HG02884 (cell line): ENCODE measurements around the gene ARL15.
"Not testable (repeated sequence)": the region's sequence is repeated elsewhere in the genome, so short reads cannot be mapped to it uniquely, and the experiment has no call there.

ENCODE experiments used
- ATAC-seq: cut with Tn5 transposase; IDR thresholded peaks from one replicate; pipeline ENCODE4 v1.9.1; 2021; ENCODE audit warnings: mild to moderate bottlenecking, moderate library complexity; ENCODE audit not compliant: unreplicated experiment

Gene ARL15

DNA sequence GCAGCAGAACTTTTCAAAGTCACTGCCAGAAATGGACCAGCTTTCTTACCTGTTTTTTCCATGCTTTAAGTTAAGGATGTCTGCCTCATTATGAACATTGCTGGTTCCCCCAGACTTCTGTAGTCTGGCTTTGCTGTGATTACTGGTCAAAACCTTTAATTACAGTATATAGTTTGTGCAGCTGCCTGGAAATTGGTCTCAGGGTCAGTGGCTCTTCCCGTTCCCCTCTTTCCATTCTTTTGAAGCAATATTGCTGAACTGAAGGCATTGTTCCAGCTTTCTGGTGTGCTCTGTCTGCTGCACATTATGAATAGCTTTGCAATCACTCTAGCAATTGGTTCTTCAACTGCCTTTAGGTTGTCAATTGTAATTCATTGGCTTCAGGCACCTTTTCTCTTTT lies 206.5 kb downstream of the ARL15 start:
- no peak for ATAC-seq

DNA sequence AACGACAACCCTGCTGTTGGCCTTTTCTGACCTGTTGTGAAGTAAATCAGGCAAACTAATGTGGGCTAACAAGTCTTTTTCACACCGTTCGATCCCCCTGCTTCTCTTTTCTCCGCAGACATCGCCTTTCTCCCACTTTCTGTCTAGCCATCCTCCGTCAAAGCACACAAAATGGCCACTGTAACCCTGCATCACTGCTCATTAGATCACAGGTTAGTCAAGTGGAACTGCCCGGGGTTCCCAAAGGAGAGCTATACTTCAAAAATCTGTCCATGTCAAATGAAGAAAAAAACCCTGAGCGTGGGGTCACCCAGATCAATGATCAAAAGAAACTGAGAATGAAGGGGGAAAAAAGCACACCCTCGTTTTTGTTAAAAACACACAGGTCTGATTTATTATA lies 212.1 kb downstream of the ARL15 start:
- no peak for ATAC-seq

DNA sequence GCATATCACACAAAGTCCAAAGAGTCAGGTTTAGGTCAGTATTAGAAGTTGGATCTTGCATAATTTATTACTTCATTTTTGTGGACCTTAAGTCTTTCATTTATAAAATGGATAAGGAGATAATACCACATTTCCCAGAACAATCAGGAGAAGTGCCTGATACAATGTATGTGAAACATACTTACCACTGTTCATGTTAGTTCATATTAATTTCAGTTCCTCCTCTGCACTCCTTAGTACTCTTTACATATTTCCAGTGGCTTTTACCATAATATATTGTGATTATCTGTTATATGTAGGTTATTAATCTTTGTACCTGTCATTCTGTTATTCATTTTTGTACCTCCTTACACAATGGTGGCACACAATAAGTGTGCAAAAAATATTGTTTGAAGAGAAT lies 214.4 kb downstream of the ARL15 start:
- ATAC-seq: no peak

DNA sequence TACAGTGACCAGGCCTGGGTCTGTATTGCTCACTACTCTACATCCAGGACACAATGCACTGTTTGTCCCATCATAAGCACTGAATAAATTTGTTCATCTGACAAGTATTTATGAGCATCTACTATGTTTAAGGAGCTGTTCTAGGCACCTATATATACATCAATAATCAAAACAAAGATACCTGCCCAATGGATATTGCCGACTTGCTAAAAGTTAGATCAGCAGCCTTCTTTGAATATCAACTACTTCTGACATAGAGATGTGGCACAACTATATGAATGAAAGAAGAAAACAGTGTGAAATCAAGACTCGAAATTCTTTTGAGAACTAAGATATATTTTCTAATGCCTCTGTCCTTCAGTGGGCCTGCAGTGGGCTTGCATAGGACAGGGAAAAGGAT lies 215.7 kb downstream of the ARL15 start:
- ATAC-seq: no peak

DNA sequence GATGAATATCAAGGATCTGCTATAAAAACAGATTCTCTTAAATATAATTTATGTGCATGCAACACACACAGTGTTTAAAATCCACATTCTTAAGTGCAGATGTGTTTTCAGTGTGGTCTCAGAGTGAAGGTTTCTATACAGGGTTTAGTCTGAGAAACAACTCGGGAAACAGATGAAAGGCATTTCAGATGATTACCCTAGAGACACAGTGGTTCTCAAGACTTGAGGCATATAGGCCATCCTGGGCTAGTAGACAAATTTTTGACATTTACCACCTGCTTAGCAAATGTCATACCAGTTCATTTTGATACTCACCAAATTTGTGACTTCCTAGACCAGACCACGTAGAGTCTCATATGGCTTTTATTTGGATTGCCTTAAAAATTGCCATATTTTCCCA lies 216.5 kb downstream of the ARL15 start:
- no peak for ATAC-seq

DNA sequence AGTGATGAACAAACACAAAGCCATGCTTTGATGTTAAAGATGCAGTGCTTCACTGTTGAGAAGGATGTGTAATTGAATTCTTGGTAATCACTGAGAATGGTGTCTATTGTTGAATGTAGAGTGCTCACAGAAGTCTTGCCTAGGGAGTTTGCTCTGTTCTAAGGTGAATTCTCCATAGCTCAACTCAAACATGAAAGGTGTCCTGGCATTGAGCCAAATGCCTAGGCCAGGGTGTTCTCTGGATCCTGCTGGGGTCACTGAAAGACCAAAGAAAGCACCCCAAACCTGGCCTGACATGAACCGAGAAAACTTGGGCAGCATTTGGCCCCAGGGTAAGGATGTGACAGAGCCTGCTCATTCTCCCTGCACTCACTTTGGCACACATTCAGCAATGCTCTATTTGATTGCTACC lies 217.3 kb downstream of the ARL15 start:
- no peak for ATAC-seq

DNA sequence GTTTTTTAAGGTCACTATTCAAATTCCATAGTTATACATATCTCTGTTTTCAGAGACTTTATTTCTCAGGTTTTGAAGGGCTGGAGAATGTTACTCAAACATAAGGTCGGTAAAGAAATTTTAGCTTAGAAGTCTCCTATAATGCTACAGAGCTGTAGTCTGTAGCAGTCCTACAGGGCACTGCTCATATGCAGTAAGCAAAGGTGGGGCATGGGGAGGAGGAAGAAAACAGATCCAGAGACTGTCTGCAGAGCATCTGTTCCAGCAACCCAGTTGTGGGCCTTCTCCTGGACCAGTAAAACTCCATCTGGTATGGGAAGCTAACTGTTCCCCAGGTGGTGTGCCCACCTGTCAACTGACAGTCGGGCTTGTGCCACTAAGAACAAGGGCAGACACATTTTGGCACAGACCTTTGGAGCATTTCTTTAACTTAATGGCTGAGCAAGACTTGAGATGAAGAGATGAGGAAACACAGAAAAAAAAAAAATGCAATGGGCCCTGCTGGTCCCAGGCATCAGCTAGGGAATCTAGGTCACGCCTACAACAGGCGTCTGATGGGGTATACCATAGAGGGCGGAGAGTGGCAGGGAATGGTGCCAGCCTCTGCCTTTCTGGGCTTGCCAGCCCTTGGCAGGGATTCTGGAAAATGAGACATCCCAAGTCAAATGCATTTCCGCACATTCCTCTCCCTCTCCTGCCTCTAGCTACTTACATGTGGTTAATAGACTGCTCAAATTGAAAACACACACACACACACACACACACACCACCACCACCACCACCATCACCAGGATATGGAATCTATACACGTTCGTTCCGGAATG lies 218.9 kb downstream of the ARL15 start:
- ATAC-seq: no peak

DNA sequence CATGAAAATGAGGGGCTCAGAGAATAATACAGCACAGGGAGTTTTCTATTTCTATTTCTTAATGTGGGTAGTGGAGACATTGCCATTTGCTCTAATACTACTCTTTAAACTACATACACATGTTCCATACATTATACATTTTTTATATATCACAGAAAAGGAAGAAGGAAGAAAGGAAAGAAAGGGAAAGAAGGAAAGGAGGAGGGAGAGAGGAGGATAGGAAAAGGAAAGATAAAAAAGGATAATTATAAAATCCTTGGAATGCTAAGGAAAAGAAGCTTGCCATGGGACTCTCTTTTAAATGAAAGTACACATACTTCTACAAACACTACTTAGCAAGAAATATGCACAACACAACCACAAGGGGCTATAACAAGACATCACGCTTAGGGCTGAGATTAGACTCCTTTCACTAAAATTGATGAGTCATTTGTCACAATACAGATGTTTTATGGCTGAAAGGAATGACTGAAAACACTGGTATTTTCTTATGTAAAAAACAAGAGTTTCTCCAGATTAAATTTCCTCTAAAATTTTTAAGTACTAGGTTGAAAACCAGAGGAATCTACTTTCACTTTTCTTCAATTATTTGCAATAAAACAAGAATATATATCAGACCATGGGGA lies 219.8 kb downstream of the ARL15 start:
- no peak for ATAC-seq

DNA sequence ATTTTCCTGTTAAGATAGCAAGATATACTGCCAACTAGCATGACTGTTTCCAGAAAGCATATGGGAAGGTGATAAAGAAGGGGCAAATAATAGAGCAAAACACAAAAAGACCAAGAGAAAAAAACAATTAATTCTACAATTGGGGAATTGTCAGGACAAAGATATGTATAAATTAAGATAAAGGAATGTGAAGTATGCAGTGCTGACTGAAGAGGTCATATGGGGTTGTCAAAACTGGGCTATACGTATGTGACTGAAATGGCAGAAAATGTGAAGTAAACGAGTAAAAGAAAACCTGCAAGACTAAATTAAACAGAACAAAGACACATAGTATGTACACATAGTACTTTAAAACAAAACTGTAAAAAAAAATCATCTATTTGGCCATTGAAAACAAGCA lies 222.3 kb downstream of the ARL15 start:
- no peak for ATAC-seq

DNA sequence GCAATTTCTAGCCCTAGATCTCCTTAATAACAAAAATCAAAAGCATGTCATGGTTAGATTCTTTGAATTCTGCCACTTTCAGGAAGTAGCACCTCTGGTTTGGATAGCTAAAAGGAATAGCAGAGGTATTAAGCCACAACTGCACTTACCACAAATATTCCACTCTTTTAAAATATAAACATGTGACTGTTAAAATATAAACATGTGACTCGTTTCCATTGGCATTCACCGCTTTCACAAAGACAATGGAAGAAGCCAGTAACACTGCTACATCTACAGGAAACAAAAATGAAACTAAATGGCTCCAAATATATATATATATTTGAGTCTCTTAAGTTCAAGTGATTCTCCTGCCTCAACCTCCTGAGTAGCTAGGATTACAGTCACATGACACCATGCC lies 222.9 kb downstream of the ARL15 start:
- no peak for ATAC-seq

DNA sequence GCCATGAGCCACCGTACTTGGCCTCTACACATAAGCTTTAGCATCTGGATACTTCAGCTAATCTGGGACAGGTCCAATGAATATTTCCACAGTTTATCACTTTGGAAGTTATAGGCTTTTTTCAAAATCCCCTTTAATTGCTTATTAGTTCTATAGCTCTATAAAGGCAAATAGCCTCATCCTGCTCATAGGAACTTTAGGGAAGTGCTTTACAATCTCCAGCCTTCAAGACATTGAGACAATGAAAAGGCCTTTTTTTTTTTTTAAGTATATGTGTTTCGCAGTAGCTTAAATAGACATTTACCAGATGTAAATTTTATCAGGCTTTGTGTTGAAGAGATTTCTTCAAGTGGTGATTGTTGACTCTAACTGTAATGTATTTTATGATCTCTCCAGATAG lies 224.2 kb downstream of the ARL15 start:
- ATAC-seq: no peak

DNA sequence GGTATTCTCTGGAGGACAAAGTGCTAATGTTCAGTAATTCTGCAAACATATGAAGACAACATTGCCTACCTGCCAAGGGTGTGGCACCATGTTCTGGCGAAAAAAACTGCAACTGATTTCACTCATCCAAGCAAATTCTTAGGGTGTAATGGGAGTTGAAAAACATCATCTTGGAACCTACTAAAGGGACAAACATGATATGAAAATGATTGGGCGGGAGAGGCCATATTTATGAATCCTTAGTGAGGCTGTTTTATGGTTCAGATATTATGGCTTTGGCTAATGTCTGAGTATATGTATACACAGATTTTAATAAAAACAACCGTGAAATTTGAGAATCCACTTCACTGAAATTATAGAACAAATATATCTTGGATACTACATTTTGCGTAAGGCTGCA lies 225.7 kb downstream of the ARL15 start:
- no peak for ATAC-seq

DNA sequence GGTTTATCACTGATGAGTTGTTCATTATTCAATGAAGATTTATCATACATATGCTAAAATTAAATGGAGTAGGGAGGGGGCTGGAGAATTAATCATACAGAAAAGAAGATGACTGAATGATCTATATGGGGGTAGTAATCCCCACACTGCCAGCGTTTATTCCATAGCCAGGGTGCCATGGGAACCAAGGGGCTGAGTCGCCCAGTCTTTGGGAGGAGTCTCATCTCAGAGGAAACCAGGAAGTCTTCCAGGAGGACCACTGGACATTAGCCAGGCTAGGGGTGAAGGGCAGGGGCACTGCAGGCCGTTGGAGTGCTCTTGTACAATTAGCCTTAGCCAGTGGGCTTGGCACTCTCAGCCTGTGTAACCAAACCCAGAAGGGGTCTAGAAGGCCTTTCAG lies 226.5 kb downstream of the ARL15 start:
- ATAC-seq: no peak

DNA sequence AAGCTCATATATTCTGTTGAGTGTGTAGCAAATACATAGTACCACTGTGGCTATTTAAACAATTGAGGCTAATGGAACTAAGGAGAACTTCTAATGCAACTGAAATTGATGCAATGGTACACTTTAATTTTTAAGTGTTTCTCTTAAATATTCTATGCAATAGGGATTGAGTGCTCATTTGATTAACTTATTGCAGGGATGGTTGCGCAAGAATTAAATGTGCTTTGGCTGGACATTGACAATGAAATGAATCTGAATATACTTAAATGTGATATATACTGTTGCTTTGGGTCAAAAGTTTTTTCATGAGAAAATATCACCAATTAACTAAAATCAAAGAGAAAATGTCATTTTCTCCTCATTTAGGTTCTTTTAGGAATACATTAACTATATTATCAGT lies 227.1 kb downstream of the ARL15 start:
- ATAC-seq: no peak

DNA sequence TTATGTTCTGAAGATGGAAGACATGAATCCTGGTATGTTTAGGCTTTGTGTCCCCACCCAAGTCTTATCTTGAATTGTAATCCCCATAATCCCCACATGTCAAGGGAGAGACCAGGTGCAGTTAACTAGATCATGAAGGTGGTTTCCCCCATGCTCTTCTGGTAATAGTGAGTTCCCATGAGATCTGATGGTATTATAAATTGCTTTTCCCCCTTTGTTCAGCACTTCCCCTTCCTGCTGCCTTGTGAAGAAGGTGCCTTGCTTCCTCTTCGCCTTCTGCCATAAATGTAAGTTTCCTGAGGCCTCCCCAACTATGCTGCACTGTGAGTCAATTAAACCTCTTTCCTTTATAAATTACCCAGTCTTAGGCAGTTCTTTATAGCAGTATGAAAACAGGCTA lies 229.0 kb downstream of the ARL15 start:
- ATAC-seq: no peak

DNA sequence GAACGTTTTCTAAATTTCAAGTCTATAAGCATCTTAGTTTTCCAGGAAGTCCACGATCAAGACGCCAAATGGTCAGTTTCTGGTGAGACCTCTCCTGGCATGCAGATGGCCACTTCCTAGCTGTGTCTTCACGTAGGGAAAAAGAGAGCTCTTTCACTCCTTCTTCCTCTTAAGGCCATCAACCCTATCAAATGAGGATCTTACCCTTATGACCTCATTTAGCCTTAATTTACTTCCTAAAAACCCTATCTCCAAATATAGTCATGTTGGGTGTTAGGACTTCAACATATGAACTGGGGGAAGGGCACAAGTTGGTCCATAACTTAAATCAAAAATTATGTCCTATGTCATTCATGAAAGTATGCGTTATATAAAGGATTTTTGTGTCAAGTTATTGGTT lies 229.5 kb downstream of the ARL15 start:
- ATAC-seq: no peak

DNA sequence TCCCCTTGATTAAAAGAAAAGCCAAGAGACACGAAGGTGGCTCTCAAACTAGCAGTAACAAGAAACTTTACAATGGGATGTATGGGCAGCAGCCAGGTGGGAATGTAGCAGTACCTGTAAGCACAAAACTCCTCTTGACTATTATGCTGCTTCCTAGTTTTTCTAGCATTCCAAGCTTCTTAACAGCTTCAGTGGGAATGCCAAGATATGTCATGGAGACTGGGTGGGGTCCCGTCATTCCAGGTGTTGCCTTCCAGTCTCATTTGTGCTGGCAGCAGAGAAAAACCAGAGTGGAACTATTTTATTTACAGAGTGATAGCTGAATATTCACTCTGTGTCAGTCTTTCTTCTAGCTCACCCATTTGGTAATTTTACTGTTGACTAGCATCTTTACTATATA lies 236.6 kb downstream of the ARL15 start:
- ATAC-seq: no peak

DNA sequence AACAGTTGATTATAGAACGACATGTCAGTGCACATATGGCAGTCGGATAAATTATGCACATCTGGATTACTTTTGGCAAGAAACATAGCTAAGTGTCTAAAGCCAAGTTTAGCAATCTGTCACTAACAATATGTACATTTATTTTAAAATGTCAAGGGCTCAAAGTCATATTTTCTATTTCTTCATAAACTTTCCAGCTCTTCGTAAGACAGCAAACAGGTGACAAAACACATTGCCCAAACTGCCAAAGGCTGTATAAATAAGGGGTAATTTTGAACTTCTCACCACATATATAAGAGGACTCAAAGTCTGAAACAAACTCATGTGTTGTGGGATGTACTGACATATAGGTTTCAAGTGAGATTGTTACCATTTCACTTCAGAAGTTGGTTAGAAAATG lies 237.2 kb downstream of the ARL15 start:
- no peak for ATAC-seq

DNA sequence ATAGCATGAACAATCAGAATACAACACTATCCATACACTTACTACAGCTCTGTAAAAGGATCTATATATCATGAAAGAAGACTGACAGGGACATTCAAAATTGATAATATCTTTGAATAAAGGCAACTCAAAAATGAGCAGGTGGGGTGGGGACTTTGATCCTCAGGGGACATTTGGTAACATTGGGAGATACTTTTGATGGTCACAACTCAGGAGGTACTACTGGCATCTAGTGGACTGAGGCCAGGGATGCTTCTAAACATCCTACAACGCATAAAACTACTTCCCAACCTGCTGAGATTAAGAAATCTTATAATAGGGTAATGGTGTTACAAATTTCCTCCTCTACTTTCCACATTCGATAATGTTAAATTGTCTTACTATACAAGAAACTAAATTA lies 243.9 kb downstream of the ARL15 start:
- ATAC-seq: no peak

DNA sequence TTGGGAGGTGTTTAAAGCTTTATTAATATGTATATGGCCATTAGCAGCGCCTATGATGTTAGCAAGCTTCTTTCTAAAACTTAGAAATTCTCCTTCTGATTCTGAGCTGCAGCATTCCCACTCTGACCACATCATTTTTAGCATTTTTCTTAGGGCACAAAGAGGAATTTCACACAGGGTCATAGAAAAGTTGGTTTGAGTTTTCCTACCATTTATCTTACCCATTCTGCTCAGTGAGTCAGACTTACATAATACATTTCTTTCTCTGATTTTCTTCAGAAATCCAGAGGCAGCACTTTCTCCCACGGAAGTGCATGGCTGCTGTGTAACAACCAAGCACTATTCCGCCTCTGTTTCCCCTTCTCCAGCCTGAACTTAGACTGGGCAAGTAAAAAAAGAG lies 246.6 kb downstream of the ARL15 start:
- ATAC-seq: no peak

DNA sequence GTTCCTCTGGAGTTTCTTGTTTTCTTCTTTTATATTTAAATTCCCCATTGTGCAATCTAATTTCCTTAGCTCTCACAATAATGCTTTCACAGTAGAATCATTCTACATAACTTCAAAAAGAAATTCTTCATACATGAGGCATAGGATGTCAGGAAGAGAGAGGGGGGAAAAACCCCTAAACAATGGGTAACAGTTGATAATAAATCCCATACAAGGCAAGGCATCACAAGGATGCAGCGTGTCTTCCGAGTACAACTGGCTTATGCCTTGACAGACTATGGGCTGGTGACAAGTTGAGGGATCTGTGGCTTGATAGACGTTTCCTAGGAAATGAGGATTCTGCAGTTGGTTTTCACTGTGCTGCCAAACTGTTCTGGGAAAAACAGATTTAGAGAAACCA lies 247.4 kb downstream of the ARL15 start:
- no peak for ATAC-seq

DNA sequence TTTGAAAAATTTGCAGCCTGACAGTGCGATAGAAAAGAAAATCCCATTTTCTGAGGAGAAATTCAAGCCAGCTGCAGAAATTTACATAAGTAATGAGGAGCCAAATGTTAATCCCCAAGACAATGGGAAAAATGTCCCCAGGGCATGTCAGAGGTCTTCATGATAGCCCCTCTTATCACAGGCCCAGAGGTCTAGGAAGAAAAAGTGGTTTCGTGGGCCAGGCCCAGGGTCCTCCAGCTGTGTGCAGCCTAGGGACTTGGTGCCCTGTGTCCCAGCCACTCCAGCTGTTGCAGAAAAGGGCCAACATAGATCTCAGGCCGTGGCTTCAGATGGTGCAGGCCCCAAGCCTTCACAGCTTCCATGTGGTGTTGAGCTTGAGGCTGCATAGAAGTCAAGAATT lies 249.5 kb downstream of the ARL15 start:
- ATAC-seq: not testable (repeated sequence)

DNA sequence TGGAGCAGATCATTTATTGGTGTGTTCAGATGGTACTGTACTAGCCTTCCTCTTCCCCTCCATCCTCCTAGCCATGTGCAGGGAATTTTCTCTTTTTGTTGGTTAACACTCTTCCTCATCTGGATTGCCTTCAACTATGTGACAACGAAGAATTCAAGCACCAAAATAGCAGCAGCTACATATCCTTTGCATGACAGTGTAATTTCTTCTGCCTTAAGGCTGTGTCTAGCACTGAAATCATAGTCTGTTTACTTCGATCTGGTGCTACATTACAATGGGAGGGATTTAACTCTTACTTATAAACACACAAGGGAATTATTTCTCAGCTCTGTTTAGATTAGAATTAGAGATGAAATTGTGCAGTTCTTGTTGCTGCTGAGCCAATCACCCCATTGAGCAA lies 260.4 kb downstream of the ARL15 start:
- ATAC-seq: no peak
